Renal pelvis (tissue), 4 donors: ENCODE data around the gene BICDL1. TPM values are rescaled to one million over a fixed set of nuclear protein-coding genes. Genes with fewer than 3 reads are reported as not detected.

Experiments
- DNase-seq: peaks from one replicate; pipeline ENCODE4 v3.0.0-alpha.2; 2013
- polyA plus RNA-seq, 3 donors: library from polyadenylated mRNA; unstranded; fragments of 120-200 nt; gene quantifications; one replicate each; pipeline ENCODE4 v1.2.1, GENCODE V29; 2013; ENCODE audit not compliant: insufficient read length in 3 of 3

The BICDL1 gene
- polyA plus RNA-seq, 3 donors = 32.4 to 42.5 (median 37.8) TPM

- no peak for DNase-seq
Measured at GRCh38 chr12:120077260-120077659, 88.2 kb downstream of the BICDL1 start.

- DNase-seq = no peak
Measured at GRCh38 chr12:120078868-120079267, 89.8 kb downstream of the BICDL1 start.

- no peak for DNase-seq
Measured at GRCh38 chr12:120079411-120080400, 90.7 kb downstream of the BICDL1 start.

GRCh38 chr12:120081641-120082040, 92.6 kb downstream of the BICDL1 start:
- no peak for DNase-seq

GRCh38 chr12:120085920-120086645, 97.0 kb downstream of the BICDL1 start:
- no peak for DNase-seq

GRCh38 chr12:120086801-120087621, 98.0 kb downstream of the BICDL1 start:
- DNase-seq = peak; percentile 97

- DNase-seq = no peak
Measured at GRCh38 chr12:120089105-120089504, 100.1 kb downstream of the BICDL1 start.

- DNase-seq = no peak
Measured at GRCh38 chr12:120089796-120090195, 100.8 kb downstream of the BICDL1 start.

- no peak for DNase-seq
Measured at GRCh38 chr12:120090206-120090605, 101.2 kb downstream of the BICDL1 start.

- no peak for DNase-seq
Measured at GRCh38 chr12:120090626-120091295, 101.7 kb downstream of the BICDL1 start.

GRCh38 chr12:120091371-120092090, 102.5 kb downstream of the BICDL1 start:
- DNase-seq = no peak

- no peak for DNase-seq
Measured at GRCh38 chr12:120092551-120093335, 103.7 kb downstream of the BICDL1 start.

- DNase-seq = no peak
Measured at GRCh38 chr12:120093336-120093591, 104.2 kb downstream of the BICDL1 start.

- no peak for DNase-seq
Measured at GRCh38 chr12:120093592-120094355, 104.7 kb downstream of the BICDL1 start.

- no peak for DNase-seq
Measured at GRCh38 chr12:120094485-120094884, 105.4 kb downstream of the BICDL1 start.

- no peak for DNase-seq
Measured at GRCh38 chr12:120095331-120095730, 106.3 kb downstream of the BICDL1 start.

- no peak for DNase-seq
Measured at GRCh38 chr12:120095736-120096135, 106.7 kb downstream of the BICDL1 start.

GRCh38 chr12:120096671-120097202, 107.7 kb downstream of the BICDL1 start:
- no peak for DNase-seq
